HG02870 (cell line): Measurements from ENCODE around the gene PDIA6.

Experiments
- ATAC-seq: cut with Tn5 transposase; IDR thresholded peaks from one replicate; pipeline ENCODE4 v1.9.1; 2021; ENCODE audit warnings: mild to moderate bottlenecking, moderate library complexity; ENCODE audit not compliant: unreplicated experiment

The PDIA6 gene

DNA sequence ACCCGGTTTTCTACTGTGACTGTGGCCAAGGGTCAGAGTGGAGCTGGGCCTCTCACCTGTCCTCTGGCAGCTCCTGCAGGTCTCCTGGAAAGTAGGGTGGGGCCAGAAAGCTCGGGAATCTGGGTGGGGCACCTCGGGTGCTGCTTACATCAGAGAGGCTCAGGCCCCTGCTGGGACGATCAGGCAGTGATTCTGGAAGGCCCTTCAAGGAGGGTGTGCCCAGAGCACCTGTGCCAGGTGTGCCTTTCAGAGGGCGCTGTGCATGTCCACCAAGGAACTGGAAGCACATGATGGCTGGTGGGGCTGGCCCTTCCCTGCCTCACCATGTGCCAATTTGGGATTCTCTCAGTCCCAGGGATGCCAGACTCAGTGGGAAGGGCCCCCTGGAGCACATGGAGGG lies 47.1 kb downstream of the PDIA6 start:
- ATAC-seq, result no peak

DNA sequence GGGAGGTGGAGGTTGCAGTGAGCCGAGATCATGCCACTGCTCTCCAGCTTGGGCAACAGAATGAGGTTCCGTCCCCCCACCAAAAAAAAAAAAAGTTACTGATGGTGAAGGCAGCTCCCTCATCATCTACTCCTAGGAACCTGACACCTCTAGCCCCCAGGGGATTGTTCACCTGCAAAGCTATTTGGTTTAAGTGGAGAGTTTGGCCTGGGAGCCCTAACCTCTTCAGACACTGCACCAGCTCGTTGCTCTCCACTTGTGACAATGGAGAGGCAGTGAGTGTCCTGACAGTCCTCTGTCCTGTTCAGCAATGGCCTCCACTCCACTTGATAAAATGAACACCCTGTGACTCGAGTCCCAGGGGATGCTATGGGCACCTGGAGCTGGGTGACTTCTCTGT lies 47.7 kb downstream of the PDIA6 start:
- ATAC-seq, result no peak

DNA sequence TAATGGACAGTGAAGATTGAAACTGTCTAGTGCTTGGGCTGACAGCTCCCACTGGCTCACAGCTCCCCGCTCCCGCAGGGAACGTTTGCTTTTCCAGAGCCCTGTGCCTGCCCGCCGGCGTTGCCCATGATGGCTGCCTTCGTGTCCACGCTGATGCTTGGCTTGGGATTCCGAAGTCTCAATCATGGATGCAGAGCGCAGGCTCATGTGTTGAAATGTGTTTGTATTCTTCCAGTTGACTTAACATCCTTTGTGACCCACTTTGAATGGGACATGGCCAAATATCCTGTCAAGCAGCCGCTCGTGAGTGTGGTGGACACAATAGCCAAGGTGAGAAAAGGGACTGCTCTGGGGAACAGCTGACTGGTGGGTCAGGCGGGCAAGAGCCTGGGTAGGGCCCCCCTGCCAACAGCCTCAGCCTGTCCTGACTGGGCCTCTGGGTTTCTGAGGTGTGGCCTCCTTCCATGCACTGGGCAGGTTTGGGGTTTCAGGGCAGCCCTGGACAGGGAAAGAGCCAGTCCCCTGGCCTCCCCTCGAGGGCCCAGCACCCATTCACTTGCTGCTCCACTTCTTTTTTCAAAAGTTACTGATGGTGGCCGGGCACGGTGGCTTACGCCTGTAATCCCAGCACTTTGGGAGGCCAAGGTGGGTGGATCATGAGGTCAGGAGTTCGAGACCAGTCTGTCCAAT lies 48.3 kb downstream of the PDIA6 start:
- ATAC-seq, result no peak

DNA sequence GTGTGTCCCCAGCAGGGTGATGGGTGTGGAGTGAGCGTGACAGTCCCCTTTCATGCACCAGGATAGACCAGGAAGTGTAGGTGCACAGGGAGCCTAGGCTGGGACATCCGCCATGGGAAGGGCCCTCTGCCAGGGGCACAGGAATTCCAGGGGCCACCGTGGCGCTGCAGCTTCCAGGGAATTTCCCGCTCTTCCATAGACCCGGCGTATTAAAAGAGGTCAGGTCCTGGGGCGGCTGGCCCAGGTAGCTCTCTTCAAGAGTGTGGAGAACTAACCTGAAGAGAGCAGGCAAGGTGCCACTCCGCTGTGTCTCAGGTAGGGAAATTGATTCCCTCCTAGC lies 49.2 kb downstream of the PDIA6 start:
- ATAC-seq, result no peak

DNA sequence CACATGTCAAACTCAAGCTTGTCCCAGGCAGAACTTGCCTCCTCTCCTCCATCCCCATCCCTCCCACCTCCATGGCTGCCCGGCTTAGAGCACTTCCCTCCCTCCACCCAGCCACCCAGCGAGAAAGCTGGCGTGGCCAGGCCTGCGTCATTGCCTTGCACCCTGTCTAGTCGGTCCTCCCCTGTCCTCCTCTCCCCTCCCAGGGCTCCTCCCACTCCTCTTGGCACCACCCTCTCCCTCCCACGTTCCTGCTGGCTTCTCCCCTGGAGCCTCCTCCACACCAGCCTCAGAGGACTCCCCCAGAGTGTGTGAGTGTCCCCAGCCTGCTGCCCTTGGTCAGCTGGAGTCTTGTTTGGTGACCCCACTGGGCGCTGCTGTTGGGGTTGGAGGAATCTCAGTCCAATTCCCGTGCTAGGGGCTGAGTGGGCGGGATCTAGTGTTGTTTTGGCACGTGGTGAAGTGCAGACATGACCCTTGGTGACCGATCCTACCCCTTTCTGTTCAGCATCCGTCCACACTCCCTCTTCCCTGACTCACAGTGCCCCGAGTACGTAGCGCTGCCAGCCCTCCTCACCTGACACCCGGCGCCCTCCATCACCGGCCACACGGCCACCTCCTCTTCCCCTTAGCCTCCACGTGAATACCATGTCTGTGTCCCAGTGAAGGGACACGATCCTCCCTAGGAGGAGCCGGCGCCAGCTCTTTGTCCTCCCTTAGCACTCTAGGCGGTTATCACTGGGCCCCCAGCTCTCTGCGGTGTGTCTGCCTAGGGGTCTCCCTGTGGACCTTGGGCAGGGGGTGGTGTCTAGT lies 49.7 kb downstream of the PDIA6 start:
- no peak for ATAC-seq

DNA sequence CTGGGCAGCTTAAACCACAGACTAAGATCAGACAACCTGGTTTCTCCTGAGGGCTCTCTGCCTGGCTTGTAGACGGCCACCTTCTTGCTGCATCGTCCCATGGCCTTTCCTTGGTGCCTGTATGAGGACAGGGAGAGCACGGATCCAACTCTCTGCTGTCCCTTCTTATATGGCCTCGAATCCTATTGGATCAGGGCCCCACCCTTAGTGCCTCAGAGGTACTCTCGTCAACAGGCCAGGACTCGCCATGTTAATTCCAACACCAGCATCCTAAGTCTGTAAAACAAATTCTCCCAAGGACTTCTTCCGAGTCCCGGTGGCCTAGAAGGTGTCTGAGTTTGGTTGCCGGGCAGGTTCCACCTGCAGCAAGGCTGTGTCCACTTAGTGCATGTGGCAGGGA lies 51.0 kb downstream of the PDIA6 start:
- no peak for ATAC-seq

DNA sequence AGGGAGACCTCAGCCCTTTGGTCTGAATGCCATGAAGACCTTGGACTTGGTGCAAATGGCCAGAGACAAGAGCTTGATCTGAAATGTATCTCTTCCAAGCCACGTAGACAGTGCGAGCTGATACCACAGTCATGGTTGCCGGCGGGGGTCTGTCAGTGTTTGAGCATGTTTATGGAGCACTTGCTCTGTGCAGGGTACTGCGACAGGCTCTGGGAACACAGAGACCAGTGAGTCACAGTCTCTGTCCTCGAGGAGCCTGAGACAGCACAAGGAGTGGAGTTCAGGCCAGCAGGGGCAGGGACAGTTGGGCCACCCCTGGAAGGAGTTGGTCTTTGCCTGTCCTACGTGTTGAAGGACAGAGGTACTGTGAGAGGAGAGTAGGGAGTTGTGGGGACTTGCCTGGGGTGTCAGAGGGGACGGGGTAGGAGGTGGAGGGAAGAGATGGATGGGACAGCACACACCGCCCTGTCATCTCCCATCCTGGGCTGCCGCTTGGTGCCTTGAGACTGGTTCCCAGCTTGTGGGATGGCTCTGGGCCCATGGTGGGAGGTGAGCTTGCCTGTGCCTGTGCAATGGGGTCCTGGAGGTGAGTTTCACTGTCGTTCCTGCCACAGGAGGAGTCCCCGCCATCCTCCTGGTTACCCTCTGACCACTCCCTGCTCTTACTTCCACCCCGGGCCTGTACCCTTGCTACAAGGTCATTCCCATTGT lies 51.6 kb downstream of the PDIA6 start:
- ATAC-seq, result no peak

DNA sequence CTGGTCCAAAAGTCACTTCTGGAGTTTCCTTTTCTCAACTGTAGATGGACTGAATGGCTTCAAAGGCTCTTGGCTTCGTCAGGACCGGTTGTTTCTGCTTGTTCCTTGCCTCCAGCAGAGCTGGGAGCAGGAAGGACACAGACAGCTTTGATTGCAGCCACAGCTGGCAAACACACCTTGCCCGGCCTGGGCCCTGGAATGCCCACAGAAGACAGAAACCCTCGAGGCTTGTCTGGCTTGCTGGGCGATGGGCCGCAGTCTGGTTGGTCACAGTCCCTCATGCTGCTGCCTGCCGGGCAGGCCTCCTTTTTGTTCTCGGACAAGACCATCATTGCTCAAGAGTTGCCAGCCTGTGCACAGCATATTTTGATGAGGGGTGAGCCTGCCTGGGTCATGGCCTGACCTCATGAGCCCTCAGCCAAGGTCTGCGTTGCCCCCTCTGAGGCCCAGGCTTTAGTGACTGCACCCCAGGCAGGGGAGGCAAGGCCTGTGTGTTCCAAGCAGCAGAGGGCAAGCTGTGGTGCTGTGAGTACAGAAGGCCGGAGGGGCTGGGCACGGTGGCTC lies 53.4 kb downstream of the PDIA6 start:
- no peak for ATAC-seq

DNA sequence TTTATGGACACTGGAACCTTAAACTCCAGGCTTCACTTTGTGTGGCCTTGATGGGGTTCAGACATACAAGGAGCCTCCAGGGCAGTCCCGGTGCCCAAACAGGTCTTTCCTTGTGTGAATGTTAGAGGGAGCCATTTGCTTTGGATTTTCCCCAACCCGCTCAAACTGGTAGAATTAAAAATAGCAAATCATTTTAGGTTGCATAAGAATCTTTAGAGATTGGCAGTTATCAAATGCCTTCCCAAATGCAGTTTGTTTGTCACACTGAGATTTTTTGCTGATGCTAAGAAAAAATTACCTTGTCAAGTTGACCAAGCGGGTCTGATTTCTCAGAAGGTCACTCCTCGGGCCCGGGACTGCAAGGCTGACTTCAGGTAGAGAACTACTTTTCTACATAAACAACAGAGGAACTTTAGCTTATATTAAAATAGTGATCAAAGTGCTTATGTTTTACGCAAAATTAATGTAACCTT lies 54.7 kb downstream of the PDIA6 start:
- no peak for ATAC-seq

DNA sequence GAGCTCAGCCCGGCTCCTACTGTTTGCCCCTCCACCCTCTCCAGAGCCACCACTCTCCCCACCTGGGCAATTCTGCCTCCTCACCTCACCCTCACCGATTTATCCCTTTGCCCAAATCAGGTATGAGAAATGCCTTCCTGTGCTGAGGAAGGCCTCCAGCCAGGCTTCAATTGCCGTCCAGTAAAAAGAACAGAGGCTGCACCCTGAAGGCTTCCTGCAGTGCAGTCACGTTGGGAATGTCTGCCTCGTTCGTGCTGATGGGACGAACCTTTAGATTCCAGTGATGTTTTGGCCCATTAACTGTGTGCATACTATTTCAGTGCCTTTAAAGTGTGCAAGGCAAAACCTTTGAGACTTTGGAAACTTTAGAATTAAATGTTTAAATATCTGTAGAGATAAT lies 57.0 kb downstream of the PDIA6 start:
- ATAC-seq, result no peak

DNA sequence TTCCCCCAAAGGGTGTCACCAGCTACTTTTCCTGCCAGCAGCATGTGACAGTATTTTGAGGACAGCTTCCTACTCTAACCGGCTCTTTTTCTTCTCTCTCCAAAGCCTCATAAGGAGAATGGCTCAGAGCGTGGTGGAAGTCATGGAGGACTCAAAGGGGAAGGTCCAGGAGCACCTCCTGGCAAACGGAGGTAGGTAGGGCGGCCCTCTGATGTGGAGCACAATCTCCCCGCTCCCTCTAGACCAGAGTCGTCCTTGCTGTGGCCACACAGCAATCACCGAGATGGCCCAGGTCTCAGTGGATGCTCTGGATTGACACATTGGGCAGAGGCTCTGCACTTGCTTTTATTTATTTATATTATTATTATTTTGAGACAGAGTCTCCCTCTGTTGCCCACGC lies 58.7 kb downstream of the PDIA6 start:
- ATAC-seq, result no peak

DNA sequence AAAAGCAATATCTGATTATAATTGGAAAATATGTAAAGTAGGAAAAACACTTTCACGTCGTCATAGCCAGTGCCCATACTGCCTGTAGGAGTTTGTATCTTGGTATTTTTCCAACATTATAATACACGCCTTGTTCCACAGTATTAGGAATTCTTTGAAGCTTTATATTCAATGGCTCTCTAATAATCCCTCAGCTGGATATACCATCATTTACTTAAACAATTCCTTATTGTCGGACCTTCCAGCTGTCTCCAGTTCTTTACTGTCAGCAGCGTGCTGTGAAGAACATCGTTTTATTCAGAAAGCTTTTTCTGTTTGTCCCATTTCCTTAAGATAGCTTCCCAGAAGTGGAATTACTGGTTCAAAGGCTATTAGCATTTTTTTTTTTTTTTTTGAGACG lies 59.4 kb downstream of the PDIA6 start:
- no peak for ATAC-seq

DNA sequence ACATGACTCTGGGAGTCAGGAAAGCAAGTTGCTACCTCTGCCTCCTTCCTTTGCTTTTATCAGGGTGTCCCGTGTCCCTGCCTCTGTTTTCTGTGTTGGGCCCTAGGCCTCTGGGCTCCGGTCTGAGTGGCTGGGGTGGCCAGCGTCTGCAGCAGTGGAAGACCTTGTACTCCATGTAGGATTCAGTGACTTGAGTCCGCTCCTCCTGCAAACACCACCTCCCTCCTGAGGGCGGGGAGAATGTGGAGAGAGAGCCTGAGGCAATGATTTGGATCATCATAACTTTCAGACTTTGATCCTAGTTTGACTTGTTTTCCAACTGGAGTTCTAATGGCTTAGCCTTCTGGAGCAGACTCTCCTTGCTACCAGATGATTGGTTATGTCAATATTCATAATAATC lies 60.3 kb downstream of the PDIA6 start:
- no peak for ATAC-seq

DNA sequence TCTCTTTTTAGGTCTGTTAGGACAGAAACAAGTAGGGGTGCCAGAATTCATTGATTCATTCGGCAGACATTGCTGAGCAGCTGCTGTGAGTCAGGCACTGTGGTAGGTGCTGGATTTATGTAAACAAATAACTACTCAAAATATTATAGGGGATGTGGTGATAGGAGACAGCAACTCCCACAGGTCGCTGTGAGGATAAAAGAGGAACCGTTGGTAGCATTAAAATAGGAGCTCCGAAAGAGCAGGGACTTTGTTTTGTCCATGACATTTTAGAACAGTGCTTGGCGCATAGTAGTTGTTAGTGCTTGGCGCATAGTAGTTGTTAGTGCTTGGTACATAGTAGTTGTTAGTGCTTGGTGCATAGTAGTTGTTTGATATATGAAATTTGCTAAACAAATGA lies 62.0 kb downstream of the PDIA6 start:
- ATAC-seq, result no peak

DNA sequence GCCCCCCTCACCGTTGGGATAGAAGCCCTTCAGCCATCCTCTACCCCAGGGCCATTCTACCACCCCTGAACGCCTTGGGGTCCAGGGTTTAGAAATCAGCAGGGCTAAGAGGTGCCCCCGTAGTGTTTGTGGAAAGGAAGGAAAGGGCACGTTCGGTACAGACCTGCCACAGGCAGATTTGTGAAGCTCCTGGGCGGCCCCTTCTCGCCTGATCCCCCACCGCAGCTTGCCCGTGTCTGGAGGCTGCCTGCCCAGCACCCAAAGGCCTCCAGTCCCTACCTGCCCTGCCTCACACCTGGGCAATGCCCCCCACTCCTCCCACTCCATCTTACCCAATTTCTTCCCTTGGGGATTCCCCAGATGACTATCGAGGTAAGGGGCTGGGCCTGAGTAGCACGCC lies 69.9 kb downstream of the PDIA6 start:
- no peak for ATAC-seq

DNA sequence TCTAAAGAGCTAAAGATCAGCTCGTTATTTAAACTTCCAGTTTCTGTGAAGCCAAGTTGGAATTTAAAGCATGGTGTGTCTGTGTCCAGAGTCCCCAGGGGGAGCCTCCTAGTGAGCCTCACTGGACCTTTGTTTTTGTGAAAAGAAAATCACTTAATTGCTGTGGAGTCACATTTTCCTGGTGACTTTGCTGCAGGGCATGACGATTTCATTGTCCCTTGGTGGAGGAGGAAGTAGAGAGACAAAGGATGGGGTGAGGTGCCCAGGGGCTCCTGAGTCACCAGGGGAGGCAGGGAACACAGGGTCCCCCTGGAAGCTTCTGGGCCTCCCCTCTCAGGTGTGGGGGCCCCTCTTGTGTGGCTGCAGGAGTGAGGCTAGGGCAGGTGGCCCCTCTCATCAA lies 71.4 kb downstream of the PDIA6 start:
- no peak for ATAC-seq

DNA sequence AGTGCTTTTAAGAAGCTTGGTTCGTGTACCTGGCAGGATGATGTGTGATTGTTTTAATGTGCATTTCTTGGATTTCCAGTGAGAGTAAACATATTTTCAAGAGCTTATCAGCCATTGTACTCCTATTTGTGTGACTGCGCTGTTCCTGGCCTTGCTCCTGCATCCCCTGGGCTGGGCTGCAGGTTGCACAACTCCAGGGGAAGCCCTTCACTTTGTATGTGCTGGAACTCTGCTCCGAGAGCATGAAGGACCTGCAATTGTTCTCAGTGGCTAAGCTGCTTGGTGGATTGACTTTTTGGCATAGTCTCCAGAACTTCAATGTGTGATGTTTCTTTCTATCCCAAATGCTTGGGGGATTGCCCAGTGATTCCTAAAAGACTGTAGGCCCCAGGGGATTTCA lies 72.4 kb downstream of the PDIA6 start:
- ATAC-seq, result no peak

DNA sequence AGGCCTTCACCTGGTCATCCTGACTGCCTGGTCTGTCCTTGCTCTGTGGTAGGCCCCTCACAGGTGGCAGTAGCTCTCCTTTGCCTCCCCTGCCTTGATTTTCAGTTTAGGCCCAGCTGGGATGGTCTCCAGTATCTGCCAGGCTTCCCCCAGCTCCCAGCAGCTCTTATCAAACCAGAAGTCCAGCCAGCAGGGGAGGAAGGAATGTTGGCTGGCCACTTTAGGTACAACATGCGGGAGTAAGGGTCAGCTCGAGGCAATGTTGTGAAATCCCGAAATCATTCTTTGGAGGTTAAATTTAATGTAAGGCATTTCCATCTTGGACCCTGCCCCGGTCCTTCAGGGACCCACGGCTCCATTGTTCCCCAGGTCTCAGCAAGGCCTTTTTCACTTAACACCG lies 74.4 kb downstream of the PDIA6 start:
- ATAC-seq, result no peak

DNA sequence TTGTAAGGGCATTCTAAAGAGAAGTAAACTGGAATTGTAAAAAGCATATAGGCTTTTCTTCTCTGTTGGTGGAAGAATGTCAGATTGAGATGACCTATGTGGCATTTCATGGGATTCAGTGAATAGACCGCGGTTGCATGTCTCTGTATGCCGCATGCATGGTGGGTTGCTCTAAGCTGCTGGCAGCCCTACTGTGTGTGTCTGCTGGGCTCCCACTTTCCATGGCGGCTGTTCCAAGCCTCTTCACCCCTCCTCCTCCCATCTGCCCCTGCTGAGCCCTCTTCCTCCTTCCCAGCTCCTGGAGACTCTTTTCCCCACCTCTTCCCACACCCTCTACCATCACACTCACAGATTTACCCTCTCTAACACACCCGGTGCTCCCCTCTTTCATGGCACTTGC lies 78.6 kb downstream of the PDIA6 start:
- no peak for ATAC-seq

DNA sequence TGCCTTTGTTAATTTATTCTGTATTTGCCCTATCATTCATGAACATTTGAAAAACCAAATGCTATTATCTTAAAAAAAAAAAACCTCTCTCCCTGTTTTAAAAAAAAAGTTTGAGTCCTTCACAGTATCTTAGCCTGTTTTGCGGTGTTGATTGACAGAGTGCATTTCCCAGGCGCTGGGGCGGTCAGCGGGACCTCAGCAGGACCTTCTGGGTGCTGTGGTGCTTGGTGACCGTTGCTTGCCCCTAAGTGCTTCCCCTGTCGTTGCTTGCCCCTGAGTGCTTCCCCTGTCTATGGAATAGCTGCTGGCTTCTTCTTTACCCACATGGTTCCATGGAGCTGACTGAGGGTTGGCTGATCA lies 79.0 kb downstream of the PDIA6 start:
- no peak for ATAC-seq
